GM21737 (cell line): ENCODE results near the gene PPM1F.
"Not testable (repeated sequence)": the region's sequence is repeated elsewhere in the genome, so short reads cannot be mapped to it uniquely, and the experiment has no call there.

ENCODE experiments used
- ATAC-seq: cut with Tn5 transposase; IDR thresholded peaks from one replicate; pipeline ENCODE4 v1.9.1; 2021; ENCODE audit warnings: mild to moderate bottlenecking, moderate library complexity; ENCODE audit not compliant: unreplicated experiment

Gene PPM1F

DNA sequence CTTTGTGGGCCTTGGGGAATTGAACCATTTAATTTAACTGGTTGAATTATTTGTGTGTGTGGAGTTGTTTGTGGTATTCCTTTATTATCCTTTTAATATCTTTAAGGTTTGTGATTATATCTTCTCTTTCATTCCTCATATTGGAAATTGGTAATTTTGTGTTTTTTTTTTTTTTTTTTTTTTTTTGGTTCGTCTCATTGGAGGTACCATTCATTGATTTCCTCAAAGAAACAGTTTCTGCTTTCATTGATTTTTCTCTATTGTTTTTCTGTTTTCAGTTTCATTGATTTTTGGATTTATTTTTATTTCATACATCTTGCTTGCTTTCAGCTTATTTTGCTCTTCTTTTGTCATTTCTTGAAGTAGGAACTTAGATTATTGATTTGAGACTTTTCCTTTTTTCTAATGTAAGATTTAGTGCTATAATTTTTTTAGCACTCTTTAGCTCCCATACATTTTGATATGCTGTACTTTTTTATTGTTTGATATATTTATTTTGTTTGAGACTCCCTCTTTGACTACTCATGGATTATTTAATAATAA, 54.2 kb downstream of the PPM1F start:
- ATAC-seq = no peak

DNA sequence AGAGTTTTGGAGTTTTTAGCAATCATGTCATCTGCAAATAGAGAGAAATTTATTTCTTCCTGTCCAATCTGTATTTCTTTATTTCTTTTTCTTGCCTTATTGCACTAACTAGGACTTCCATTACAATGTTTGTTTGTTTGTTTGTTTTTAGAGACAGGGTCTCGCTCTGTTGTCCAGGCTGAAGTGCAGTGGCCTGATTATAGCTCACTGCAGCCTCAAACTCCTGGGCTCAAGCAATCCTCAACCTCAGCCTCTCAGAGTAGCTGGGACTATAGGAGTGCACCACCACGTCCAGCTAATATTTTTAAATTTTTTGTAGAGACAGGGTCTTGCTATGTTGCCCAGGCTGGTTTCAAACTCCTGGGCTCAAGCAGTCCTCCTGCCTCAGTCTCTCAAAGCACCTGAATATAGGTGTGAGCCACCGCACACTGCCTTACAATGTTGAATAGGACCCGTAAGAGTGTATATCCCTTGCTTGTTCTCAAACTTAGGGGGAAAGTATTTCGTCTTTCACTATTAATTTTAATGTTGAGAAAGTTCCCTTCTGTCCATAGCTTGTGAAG, 55.6 kb downstream of the PPM1F start:
- ATAC-seq = no peak

DNA sequence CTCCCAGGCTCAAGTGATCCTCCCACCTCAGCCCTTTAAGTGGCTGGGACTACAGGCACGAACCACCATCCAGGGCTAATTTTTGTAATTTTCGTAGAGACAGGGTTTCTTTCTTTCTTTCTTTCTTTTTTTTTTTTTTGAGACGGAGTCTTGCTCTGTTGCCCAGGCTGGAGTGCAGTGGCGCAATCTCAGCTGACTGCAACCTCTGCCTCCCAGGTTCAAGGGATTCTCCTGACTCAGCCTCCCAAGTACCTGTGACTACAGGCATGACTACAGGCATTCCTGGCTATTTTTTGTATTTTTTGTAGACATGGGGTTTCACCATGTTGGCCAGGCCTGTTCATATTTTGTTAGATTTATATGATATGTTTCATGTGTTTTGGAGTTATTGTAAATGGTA, 56.4 kb downstream of the PPM1F start:
- not testable (repeated sequence) for ATAC-seq

DNA sequence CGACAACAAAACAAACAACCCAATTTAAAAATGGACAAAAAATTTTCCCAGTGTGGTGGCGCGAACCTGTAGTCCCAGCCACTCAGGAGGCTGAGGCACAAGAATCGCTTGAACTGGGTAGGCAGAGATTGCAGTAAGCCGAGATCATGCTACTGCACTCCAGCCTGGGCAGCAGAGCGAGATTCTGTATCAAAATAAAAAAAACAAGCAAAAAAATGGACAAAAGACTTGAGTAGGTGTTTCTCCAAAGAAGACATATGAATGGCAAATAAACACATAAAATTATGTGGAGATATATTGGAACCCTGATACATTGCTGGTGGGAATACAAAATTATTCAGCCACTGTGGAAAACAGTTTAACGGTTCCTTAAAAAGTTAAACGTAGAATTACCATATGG, 57.8 kb downstream of the PPM1F start:
- ATAC-seq = no peak

DNA sequence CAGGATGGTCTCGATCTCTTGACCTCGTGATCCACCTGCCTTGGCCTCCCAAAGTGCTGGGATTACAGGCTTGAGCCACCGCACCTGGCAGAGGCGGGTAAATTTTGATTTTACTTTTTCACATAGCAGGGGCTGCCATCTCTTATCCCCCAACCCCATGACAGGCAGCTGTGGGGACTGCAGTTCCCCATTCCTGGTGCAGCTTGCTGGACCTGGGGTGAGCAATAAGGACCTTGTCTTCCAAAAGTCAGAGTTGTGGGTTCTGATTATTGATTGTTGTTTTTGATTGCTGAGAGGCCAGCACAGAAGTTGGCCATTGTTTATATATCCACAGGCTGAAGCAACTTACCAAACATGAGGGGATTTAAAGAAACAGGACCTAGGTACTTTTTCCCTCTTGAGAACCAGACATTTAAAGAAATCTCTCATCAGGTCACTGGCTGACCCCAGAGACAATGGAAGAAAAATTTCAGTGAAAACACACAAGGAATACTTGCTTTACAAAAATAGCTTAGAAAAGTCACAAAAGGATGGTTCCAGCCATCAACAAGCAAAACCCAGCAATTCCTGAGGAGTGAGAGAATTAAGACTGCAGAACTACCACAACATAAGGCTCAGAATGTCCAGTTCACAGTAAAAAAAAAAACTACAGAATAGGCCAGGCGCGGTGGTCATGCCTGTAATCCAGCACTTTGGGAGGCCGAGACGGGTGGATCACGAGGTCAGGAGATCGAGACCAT, 63.2 kb downstream of the PPM1F start:
- no peak for ATAC-seq

DNA sequence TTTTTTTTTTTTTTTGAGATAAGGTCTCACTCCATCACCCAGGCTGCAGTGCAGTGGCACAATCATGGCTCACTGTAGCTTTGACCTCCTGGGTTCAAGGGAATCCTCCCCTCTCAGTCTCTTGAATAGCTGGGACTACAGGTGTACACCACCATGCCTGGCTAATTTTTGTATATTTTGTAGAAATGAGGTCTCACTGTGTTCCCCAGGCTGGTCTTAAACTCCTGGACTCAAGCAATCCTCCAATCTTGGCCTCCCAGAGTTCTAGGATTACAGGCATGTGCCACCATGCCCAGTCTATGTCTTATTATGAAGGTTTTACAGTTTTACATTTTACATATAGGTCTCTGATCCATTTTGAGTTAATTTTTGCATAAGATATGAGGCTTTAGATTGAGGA, 64.8 kb downstream of the PPM1F start:
- ATAC-seq = no peak

DNA sequence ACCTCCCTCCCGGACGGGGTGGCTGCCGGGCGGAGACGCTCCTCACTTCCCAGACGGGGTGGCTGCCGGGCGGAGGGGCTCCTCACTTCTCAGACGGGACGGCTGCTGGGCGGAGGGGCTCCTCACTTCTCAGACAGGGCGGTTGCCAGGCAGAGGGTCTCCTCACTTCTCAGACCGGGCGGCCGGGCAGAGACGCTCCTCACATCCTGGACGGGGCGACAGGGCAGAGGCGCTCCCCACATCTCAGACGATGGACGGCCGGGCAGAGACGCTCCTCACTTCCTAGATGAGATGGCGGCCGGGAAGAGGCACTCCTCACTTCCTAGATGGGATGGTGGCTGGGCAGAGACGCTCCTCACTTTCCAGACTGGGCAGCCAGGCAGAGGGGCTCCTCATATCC, 68.7 kb downstream of the PPM1F start:
- not testable (repeated sequence) for ATAC-seq

DNA sequence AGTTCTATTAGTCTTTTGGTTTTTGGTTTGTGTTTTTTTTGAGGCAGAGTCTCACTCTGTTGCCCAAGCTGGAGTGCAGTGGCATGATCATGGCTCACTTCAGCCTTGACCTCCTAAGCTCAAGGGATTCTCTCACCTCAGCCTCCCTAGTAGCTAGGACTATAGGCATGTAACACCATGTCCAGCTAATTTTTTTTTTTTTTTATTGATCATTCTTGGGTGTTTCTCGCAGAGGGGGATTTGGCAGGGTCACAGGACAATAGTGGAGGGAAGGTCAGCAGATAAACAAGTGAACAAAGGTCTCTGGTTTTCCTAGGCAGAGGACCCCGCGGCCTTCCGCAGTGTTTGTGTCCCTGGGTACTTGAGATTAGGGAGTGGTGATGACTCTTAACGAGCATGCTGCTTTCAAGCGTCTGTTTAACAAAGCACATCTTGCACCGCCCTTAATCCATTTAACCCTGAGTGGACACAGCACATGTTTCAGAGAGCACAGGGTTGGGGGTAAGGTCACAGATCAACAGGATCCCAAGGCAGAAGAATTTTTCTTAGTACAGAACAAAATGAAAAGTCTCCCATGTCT, 69.8 kb downstream of the PPM1F start:
- not testable (repeated sequence) for ATAC-seq

DNA sequence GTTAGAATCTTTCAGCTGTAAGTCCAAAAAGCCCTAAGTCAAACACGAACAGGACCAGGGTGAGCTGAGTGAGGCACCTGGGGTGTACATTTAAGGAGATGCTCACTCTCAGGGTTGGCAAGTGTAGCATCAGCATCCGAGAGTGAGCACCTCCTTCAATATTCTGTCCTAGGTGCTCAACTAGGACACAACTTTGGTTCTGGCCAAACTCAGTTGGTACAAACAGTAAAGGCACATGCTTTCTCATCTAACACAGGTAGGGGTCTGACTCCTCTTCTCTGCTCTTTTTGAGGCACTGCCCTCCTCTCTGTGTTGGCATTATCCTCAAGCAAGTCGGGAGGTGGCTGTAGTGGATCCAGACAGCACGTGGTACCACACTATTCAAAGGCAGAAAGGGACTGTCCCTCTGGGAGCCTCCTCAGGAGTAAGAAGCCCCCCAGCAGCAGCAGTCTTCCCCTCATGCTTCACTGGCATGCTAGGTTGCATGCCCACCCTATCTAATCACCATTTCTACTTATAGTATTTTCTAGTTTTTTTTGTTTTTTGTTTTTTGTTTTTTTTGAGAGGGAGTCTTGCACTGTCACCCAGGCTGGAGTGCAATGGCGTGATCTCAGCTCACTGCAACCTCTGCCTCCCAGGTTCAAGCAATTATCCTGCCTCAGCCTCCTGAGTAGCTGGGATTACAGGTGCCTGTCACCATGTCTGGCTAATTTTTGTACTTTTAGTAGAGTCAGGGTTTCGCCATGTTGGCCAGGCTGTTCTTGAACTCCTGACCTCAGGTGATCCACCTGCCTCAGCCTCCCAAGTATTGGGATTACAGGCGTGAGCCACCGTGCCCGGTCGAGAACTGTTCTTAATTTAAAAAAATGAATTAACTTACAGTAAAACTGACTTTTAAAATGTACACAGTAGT, 70.6 kb downstream of the PPM1F start:
- ATAC-seq = no peak

DNA sequence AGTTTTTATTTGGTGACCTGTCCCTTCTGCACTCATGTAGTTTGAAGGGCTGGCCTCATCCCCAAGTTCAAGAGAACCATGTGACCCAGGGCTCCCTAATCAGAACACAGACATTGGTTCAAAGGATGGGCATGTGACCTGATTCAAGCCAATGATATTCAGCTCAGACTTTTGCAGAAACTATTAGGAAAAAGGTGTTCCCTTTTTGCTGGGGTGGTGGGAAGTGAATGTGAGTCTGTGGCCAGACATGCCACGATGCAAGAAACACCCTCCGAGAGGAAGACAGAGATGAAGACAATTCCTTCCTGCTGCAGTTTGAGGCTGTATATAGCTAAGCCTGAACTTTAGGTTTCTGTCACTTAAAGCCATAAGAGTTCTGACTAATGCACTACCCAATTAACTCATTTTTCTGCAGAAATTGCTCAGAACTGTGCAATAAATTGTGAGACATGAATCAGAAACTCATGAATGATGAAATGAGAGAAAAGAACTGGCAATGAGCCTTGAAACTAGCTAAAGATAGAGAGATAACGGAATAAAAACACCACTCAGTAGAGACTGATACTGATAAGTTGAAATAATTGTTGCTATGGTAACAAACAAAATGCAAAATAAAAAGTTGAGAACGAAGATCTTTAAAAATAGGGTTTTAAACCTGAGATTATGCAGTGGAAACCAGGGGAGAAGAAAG, 76.0 kb downstream of the PPM1F start:
- no peak for ATAC-seq

DNA sequence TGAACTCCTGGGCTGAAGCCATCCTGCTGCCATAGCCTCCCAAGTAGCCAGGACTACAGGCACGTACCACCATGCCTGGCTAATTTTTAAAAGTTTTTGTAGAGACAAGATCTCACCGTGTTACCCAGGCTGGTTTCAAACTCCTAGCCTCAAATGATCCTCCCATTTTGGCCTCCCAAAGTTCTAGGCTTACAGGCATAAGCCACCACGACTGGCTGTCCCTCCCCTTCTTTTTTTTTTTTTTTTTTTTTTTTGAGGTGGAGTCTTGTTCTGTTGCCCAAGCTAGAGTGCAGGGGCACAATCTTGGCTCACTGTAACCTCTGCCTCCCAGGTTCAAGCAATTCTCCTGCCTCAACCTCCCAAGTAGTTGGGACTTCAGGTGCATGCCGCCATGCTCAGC, 77.7 kb downstream of the PPM1F start:
- not testable (repeated sequence) for ATAC-seq

DNA sequence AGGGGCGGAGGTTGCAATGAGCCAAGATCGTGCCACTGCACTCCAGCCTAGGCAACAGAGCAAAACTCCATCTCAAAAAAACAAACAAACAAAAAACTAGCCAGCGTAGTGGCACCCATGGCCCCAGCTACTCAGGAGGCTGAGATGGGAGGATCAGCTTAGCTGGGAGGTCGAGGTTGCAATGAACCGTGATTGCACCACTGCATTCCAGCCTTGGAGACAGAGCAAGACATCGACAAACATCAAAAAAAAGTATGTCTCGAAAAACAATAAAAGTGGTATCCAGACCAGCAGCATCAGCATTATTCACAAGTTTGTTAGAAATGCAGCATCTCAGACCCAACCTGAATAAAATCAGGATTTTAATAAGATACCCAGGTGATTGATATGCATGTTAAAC, 79.0 kb downstream of the PPM1F start:
- ATAC-seq = no peak

DNA sequence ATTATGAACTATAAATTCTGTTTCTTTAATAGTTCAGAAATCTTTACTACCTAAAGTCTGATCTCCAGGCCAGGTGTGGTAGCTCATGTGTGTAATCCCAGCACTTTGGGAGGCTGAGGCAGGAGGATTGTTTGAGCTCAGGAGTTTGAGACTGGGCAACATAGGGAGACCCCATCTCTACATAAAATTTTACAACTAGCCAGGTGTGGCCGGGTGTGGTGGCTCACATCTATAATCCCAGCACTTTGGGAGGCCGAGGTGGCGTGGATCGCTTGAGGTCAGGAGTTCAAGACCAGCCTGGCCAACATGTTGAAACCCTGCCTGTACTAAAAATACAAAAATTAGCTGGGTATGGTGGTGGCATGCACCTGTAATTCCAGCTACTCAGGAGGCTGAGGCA, 79.9 kb downstream of the PPM1F start:
- not testable (repeated sequence) for ATAC-seq
